Measurements from ENCODE around the gene RPRD1A. TPM values are rescaled to one million over a fixed set of nuclear protein-coding genes. Genes with fewer than 3 reads are reported as not detected.

Gene RPRD1A
- total RNA-seq, 2 experiments from 2014 or later, result 21.8 to 25.1 TPM

- POLR2A ChIA-PET, result no interaction called here
- intact Hi-C loops (cut with DNase I, micrococcal nuclease), result loop anchor here in 1 of 2 experiments (5.0 kb wide), 1 partner anchor 263 kb away; no protein-coding TSS in a partner anchor
- no peaks in the 10 kb centered on the region for H3K4me1 ChIP-seq (ENCODE audit: insufficient read depth, low read length)
Measured at GRCh38 chr18:36020174-36020711, 47.1 kb downstream of the RPRD1A start.

GRCh38 chr18:36017232-36017631, 50.1 kb downstream of the RPRD1A start:
- Mint-ChIP-seq H3K4me1 (ENCODE audit: low read depth) (peaks cover 7% of the 10 kb centered on the region), H3K4me3 (no peak overlapping the region), H3K27me3 (no peaks in the 10 kb centered on the region), H3K9me3 (no peaks in the 10 kb centered on the region), H3K36me3 (ENCODE audit: low read depth) (no peaks in the 10 kb centered on the region), H3K27ac (no peak overlapping the region)
- CTCF ChIA-PET, result interaction anchor here (0.5 to 3.4 kb wide), 11 partner anchors 10 to 792 kb away, joined by 3 to 25 read pairs (median 4); no protein-coding TSS in a partner anchor
- TF ChIP-seq CTCF (IDR thresholded peaks at IDR 0.05), result no peak
- POLR2A ChIA-PET, result interaction anchor here (0.6 kb wide), 1 partner anchor 267 kb away, joined by 4 read pairs; no protein-coding TSS in a partner anchor
- no peaks in the 10 kb centered on the region for H3K9me3 ChIP-seq (ENCODE audit: control insufficient read depth in 1 of 2, insufficient read depth in 1 of 2, low read length in 2 of 2)
- no peaks in the 10 kb centered on the region for H3K27me3 ChIP-seq (ENCODE audit: control insufficient read depth in 1 of 2, insufficient read depth in 2 of 2, low read length in 2 of 2)
- H3K36me3 ChIP-seq (ENCODE audit: insufficient read depth, low read length), result no peaks in the 10 kb centered on the region
- H3K4me1 ChIP-seq (ENCODE audit: insufficient read depth, low read length), result no peaks in the 10 kb centered on the region
- H3K4me3 ChIP-seq (ENCODE audit: low read length), result no peak overlapping the region
- ATAC-seq (ENCODE audit: poor library complexity) (no peak), DNase-seq (no peak)
- H3K27ac ChIP-seq (ENCODE audit: low read depth in 1 of 2, low read length in 2 of 2), result no peak overlapping the region
- intact Hi-C loops (cut with DNase I, micrococcal nuclease), result loop anchor here (1.0 to 10.0 kb wide), 6 partner anchors 80 to 790 kb away; no protein-coding TSS in a partner anchor

More at GRCh38 chr18:36020174-36020711, 47.1 kb downstream of the RPRD1A start:
- Mint-ChIP-seq H3K4me3 (no peak overlapping the region), H3K27ac (no peak overlapping the region), H3K9me3 (no peaks in the 10 kb centered on the region), H3K36me3 (ENCODE audit: low read depth) (peaks cover 14% of the 10 kb centered on the region), H3K27me3 (no peaks in the 10 kb centered on the region), H3K4me1 (ENCODE audit: low read depth) (peaks cover 11% of the 10 kb centered on the region)
- H3K27ac ChIP-seq (ENCODE audit: low read depth in 1 of 2, low read length in 2 of 2), result no peak overlapping the region
- no peak for TF ChIP-seq CTCF (IDR thresholded peaks at IDR 0.05)
- ATAC-seq (ENCODE audit: poor library complexity) (no peak), DNase-seq (no peak)
- peaks cover 5% of the 10 kb centered on the region for H3K36me3 ChIP-seq (ENCODE audit: insufficient read depth, low read length)
- H3K27me3 ChIP-seq (ENCODE audit: control insufficient read depth in 1 of 2, insufficient read depth in 2 of 2, low read length in 2 of 2), result no peaks in the 10 kb centered on the region
- no peaks in the 10 kb centered on the region for H3K9me3 ChIP-seq (ENCODE audit: control insufficient read depth in 1 of 2, insufficient read depth in 1 of 2, low read length in 2 of 2)
- no peak overlapping the region for H3K4me3 ChIP-seq (ENCODE audit: low read length)
- CTCF ChIA-PET, result interaction anchor here (0.6 to 1.1 kb wide), 2 partner anchors 10 to 264 kb away, joined by 3 read pairs; no protein-coding TSS in a partner anchor

GRCh38 chr18:36015629-36016028, 51.7 kb downstream of the RPRD1A start:
- no peak overlapping the region for H3K4me3 Mint-ChIP-seq
- no peak overlapping the region for H3K27ac ChIP-seq (ENCODE audit: low read depth in 1 of 2, low read length in 2 of 2)
- no peaks in the 10 kb centered on the region for H3K9me3 ChIP-seq (ENCODE audit: control insufficient read depth in 1 of 2, insufficient read depth in 1 of 2, low read length in 2 of 2)
- no peaks in the 10 kb centered on the region for H3K36me3 Mint-ChIP-seq (ENCODE audit: low read depth)
- H3K27me3 Mint-ChIP-seq, result no peaks in the 10 kb centered on the region
- ChIA-PET POLR2A (no interaction called here), CTCF (interaction anchor here (0.7 kb wide), 1 partner anchor 42 kb away, joined by 3 read pairs; no protein-coding TSS in a partner anchor)
- no peak for TF ChIP-seq CTCF (IDR thresholded peaks at IDR 0.05)
- no peak overlapping the region for H3K27ac Mint-ChIP-seq
- peaks cover 7% of the 10 kb centered on the region for H3K4me1 Mint-ChIP-seq (ENCODE audit: low read depth)
- no peaks in the 10 kb centered on the region for H3K9me3 Mint-ChIP-seq
- no peaks in the 10 kb centered on the region for H3K4me1 ChIP-seq (ENCODE audit: insufficient read depth, low read length)
- ATAC-seq (ENCODE audit: poor library complexity) (no peak), DNase-seq (no peak)
- no peaks in the 10 kb centered on the region for H3K36me3 ChIP-seq (ENCODE audit: insufficient read depth, low read length)
- no peak overlapping the region for H3K4me3 ChIP-seq (ENCODE audit: low read length)
- intact Hi-C loops (cut with DNase I, micrococcal nuclease), result loop anchor here (2.0 to 10.0 kb wide), 5 partner anchors 81 to 792 kb away; no protein-coding TSS in a partner anchor
- no peaks in the 10 kb centered on the region for H3K27me3 ChIP-seq (ENCODE audit: control insufficient read depth in 1 of 2, insufficient read depth in 2 of 2, low read length in 2 of 2)
